Measurements from ENCODE around the gene ANO9. TPM values are rescaled to one million over a fixed set of nuclear protein-coding genes. Genes with fewer than 3 reads are reported as not detected.

Gene ANO9
- total RNA-seq, 1 experiment from 2014 or later, result not detected

- no peaks in the 10 kb centered on the region for H3K9me3 ChIP-seq (ENCODE audit: low read depth, low read length, poor library complexity, severe bottlenecking)
- POLR2A ChIA-PET (ENCODE audit: low non-redundant PET), result no interaction called here
- no peaks in the 10 kb centered on the region for H3K4me1 ChIP-seq (ENCODE audit: insufficient read depth, low read length, poor library complexity, severe bottlenecking)
- DNase-seq (ENCODE audit: low spot score), result no peak
- no peak for TF ChIP-seq EZH2 (IDR thresholded peaks at IDR 0.05; ENCODE audit: borderline replicate concordance, low read depth, low read length, poor library complexity, severe bottlenecking)
- TF ChIP-seq, protein P1, sequence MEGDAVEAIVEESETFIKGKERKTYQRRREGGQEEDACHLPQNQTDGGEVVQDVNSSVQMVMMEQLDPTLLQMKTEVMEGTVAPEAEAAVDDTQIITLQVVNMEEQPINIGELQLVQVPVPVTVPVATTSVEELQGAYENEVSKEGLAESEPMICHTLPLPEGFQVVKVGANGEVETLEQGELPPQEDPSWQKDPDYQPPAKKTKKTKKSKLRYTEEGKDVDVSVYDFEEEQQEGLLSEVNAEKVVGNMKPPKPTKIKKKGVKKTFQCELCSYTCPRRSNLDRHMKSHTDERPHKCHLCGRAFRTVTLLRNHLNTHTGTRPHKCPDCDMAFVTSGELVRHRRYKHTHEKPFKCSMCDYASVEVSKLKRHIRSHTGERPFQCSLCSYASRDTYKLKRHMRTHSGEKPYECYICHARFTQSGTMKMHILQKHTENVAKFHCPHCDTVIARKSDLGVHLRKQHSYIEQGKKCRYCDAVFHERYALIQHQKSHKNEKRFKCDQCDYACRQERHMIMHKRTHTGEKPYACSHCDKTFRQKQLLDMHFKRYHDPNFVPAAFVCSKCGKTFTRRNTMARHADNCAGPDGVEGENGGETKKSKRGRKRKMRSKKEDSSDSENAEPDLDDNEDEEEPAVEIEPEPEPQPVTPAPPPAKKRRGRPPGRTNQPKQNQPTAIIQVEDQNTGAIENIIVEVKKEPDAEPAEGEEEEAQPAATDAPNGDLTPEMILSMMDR (conservative IDR thresholded peaks at IDR 0.05; ENCODE audit: low read depth, low read length), result no peak
- H3K27ac ChIP-seq (ENCODE audit: low read depth, low read length, poor library complexity, severe bottlenecking), result no peak overlapping the region
- H3K4me3 ChIP-seq (ENCODE audit: low read depth, low read length, poor library complexity, severe bottlenecking), result no peak overlapping the region
- CTCF ChIA-PET, result interaction anchor here (0.7 kb wide), 1 partner anchor 196 kb away, joined by 5 read pairs; no protein-coding TSS in a partner anchor
- intact Hi-C loops (cut with micrococcal nuclease; ENCODE audit: unreplicated experiment), result no loop called here
- H3K36me3 ChIP-seq (ENCODE audit: insufficient read depth, low read length, poor library complexity, severe bottlenecking), result no peaks in the 10 kb centered on the region
- BruUV-seq (replicated peaks), result no TSS peak
- H3K27me3 ChIP-seq (replicated peaks; ENCODE audit: insufficient read depth, low read depth, low read length, poor library complexity), result no peaks in the 10 kb centered on the region
These were observed 35.4 kb upstream of the ANO9 start for GRCh38 chr11:477052-477715.

DNA sequence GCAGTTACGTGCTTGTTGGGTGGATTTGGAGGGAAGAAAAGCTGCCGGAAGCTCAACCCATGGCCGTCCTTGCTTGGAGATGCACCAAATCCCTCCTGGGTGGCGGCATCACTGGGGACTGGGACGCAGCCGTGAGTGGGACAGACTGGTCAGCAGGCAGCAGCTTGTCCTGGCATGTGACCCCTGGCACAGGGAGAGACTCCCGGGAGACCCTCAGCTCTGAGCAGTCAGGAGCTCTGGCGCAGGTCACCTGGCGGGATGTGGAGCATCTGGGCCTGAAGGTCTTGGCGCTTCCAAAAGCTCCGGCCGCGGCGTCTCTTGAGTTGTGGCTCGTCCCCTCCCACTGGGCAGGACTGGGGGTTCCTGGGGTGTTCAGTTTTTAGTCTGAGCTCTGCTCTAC lies 34.6 kb upstream of the ANO9 start:
- POLR2A ChIA-PET (ENCODE audit: low non-redundant PET), result no interaction called here
- H3K27ac ChIP-seq (ENCODE audit: low read depth, low read length, poor library complexity, severe bottlenecking), result no peak overlapping the region
- no peaks in the 10 kb centered on the region for H3K36me3 ChIP-seq (ENCODE audit: insufficient read depth, low read length, poor library complexity, severe bottlenecking)
- no peaks in the 10 kb centered on the region for H3K27me3 ChIP-seq (replicated peaks; ENCODE audit: insufficient read depth, low read depth, low read length, poor library complexity)
- TF ChIP-seq, protein P1 (conservative IDR thresholded peaks at IDR 0.05; ENCODE audit: low read depth, low read length), result no peak
- TF ChIP-seq EZH2 (IDR thresholded peaks at IDR 0.05; ENCODE audit: borderline replicate concordance, low read depth, low read length, poor library complexity, severe bottlenecking), result no peak
- no peaks in the 10 kb centered on the region for H3K4me1 ChIP-seq (ENCODE audit: insufficient read depth, low read length, poor library complexity, severe bottlenecking)
- H3K4me3 ChIP-seq (ENCODE audit: low read depth, low read length, poor library complexity, severe bottlenecking), result no peak overlapping the region
- intact Hi-C loops (cut with micrococcal nuclease; ENCODE audit: unreplicated experiment), result no loop called here
- CTCF ChIA-PET, result no interaction called here
- H3K9me3 ChIP-seq (ENCODE audit: low read depth, low read length, poor library complexity, severe bottlenecking), result no peaks in the 10 kb centered on the region
- no peak for DNase-seq (ENCODE audit: low spot score)
- BruUV-seq (replicated peaks), result no TSS peak

- no peak overlapping the region for H3K4me3 ChIP-seq (ENCODE audit: low read depth, low read length, poor library complexity, severe bottlenecking)
- intact Hi-C loops (cut with micrococcal nuclease; ENCODE audit: unreplicated experiment), result no loop called here
- H3K4me1 ChIP-seq (ENCODE audit: insufficient read depth, low read length, poor library complexity, severe bottlenecking), result no peaks in the 10 kb centered on the region
- ChIA-PET POLR2A (ENCODE audit: low non-redundant PET) (no interaction called here), CTCF (no interaction called here)
- no peaks in the 10 kb centered on the region for H3K9me3 ChIP-seq (ENCODE audit: low read depth, low read length, poor library complexity, severe bottlenecking)
- no peaks in the 10 kb centered on the region for H3K36me3 ChIP-seq (ENCODE audit: insufficient read depth, low read length, poor library complexity, severe bottlenecking)
- DNase-seq (ENCODE audit: low spot score), result no peak
- H3K27me3 ChIP-seq (replicated peaks; ENCODE audit: insufficient read depth, low read depth, low read length, poor library complexity), result no peaks in the 10 kb centered on the region
- H3K27ac ChIP-seq (ENCODE audit: low read depth, low read length, poor library complexity, severe bottlenecking), result no peak overlapping the region
- no TSS peak for BruUV-seq (replicated peaks)
- TF ChIP-seq, protein P1 (conservative IDR thresholded peaks at IDR 0.05; ENCODE audit: low read depth, low read length), result no peak
- TF ChIP-seq EZH2 (IDR thresholded peaks at IDR 0.05; ENCODE audit: borderline replicate concordance, low read depth, low read length, poor library complexity, severe bottlenecking), result no peak
These were observed 34.1 kb upstream of the ANO9 start for GRCh38 chr11:475941-476340.
